Measurements from ENCODE around the gene FDXR.
"Not testable (repeated sequence)": the region's sequence is repeated elsewhere in the genome, so short reads cannot be mapped to it uniquely, and the experiment has no call there.

FDXR gene, protein sequence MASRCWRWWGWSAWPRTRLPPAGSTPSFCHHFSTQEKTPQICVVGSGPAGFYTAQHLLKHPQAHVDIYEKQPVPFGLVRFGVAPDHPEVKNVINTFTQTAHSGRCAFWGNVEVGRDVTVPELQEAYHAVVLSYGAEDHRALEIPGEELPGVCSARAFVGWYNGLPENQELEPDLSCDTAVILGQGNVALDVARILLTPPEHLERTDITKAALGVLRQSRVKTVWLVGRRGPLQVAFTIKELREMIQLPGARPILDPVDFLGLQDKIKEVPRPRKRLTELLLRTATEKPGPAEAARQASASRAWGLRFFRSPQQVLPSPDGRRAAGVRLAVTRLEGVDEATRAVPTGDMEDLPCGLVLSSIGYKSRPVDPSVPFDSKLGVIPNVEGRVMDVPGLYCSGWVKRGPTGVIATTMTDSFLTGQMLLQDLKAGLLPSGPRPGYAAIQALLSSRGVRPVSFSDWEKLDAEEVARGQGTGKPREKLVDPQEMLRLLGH

DNA sequence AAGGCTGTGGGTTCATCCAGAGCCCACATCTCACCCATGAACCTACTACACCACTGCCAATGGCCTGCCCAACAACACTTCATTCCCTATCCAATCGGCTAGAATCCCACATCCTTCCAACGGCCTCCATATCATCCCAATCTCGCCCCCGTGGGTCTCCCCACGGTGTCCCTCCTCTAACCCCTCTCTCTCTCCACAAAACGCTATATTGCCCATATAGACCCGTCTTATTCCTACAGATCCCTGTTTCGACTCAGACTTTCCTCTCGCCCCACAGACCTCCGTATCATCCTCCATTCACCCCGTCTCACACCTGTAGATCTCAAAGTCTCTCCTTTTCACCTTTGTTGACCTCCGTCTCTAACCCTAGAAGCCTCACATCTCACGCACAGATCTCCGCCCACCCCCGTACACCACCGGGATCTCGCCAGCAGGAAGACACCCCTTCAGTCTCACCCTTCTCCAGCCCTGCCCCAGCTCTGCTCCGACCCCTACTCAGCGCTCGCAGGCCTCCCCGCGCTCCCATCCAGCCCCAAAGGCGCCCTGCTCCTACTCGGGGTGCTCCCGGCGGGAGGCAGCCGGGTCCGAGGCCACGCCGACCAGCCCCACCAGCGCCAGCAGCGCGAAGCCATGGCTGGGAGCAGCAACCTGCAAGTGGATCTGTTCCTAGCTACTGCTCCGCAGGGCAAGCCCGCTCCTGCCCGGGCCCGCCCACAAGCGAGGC lies at the start of gene FDXR:
Gene FDXR (minus strand): TSS at position 682 of the 724 bp plus-strand sequence. CDS start 50 bp downstream, at position 632.
- H3K9me3 Mint-ChIP-seq: no peaks in the 10 kb centered on the region
- H3K27me3 Mint-ChIP-seq: no peaks in the 10 kb centered on the region
- peak within 1 kb of the TSS; percentile 81 for H3K4me3 Mint-ChIP-seq
- no peak for DNase-seq
- H3K4me1 Mint-ChIP-seq (ENCODE audit: low read depth): peaks cover 30% of the 10 kb centered on the region
- H3K36me3 Mint-ChIP-seq (ENCODE audit: low read depth): peaks cover 7% of the 10 kb centered on the region
- H3K27ac Mint-ChIP-seq: peak within 1 kb of the TSS; percentile 96

DNA sequence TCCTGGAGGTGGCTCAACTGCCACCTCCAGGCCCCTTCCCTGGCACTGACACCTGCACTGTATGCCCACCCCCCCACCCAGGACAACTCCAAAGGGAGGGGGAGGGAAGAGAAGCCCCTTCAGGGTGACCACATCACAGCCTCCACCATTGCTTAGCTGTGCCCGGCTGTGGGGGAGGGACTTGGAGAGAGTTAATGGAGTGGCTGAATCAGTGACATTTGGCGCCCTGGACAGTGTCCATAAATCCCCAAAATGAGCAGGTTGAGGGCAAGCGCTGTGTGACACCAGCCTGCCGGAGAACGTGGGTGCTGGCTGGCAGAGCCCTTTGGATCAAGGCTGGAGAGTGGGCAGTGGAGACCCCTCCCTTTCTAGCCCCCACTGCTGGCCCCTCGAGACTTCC lies 49.4 kb upstream of the FDXR start:
- Mint-ChIP-seq H3K4me3 (no peak overlapping the region), H3K27me3 (peaks cover 76% of the 10 kb centered on the region), H3K4me1 (ENCODE audit: low read depth) (peaks cover 18% of the 10 kb centered on the region)

DNA sequence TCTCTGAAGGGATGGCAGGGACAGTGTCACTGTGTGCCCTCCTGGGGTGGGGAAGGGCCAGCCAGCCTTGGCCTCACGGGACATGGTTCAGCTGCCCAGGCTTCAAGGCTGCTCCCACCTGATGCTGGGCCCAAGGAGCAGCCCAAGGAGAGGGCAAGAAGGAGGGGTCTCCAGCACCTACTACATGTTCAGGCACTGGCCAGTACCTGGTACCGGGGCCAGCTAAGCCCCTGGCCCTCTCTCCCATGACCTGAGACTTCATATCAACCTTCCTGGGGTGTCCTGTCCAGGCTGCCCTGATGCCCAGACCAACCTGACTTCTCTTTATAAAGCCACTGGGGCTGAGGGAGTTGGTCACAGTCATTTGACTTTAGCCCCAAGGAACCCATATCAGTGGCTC lies 49.0 kb upstream of the FDXR start:
- no peak for DNase-seq
- Mint-ChIP-seq H3K27ac (no peak overlapping the region), H3K36me3 (ENCODE audit: low read depth) (no peaks in the 10 kb centered on the region), H3K4me1 (ENCODE audit: low read depth) (peaks cover 18% of the 10 kb centered on the region), H3K9me3 (no peaks in the 10 kb centered on the region), H3K27me3 (peaks cover 79% of the 10 kb centered on the region), H3K4me3 (no peak overlapping the region)

More for the DNA sequence above, 49.4 kb upstream of the FDXR start:
- no peak for DNase-seq
- Mint-ChIP-seq H3K9me3 (no peaks in the 10 kb centered on the region), H3K36me3 (ENCODE audit: low read depth) (no peaks in the 10 kb centered on the region), H3K27ac (no peak overlapping the region)

DNA sequence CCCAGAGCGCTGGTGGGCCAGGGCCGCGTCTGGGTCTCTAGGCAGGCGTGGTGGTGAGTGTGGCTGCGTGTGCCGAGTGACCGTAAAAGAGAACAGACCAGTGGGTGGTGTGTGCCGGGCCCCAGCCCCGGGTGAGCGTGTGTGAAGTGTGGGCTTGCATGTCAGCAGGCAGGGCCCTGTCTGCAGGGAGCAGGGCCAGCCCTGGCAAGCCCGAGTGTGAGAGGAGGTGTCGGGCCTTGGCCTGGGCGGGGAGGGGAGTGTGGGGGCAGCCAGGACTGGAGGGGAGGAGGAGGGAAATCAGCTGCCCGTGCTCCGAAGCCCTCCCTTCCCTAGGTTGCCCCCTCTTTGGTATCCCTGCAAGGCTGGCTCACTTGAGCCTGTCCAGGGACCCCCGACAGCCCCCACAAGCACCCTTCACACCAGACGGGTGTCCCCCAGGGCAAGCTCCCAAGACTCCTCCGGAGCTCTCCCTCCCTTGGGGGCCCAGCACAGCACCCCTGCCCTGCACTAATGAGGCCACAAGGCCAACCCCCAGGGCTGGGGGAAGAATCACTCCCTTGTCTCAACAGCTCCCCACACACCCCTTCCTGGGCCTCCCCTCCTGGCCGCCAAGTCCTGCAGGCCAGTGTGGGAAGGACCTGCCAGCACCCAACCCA lies 48.4 kb upstream of the FDXR start:
- H3K27me3 Mint-ChIP-seq: peaks cover 77% of the 10 kb centered on the region
- no peaks in the 10 kb centered on the region for H3K9me3 Mint-ChIP-seq

DNA sequence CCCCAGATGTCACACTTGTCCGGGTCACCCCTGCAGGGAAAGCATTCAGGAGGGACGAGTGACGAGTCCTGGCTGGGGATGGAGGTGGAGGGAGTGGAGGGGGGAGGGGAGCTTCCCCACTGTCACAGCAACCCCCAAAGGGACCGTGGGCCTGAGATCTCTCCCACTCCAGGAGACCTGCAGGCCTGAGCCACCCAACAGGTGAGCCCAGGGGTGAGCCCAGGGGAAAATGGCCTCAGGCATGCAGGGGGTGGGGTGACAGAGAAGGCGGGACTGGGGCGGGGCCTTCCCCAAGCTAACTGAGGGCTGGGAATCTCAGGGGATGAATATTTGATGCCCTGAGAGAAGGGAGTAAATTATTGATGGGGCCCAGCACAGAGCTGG lies 47.8 kb upstream of the FDXR start:
- peaks cover 74% of the 10 kb centered on the region for H3K27me3 Mint-ChIP-seq
- H3K4me3 Mint-ChIP-seq: no peak overlapping the region

More for the DNA sequence above, 48.4 kb upstream of the FDXR start:
- Mint-ChIP-seq H3K4me1 (ENCODE audit: low read depth) (peaks cover 18% of the 10 kb centered on the region), H3K36me3 (ENCODE audit: low read depth) (no peaks in the 10 kb centered on the region), H3K27ac (no peak overlapping the region), H3K4me3 (no peak overlapping the region)
- DNase-seq: no peak

DNA sequence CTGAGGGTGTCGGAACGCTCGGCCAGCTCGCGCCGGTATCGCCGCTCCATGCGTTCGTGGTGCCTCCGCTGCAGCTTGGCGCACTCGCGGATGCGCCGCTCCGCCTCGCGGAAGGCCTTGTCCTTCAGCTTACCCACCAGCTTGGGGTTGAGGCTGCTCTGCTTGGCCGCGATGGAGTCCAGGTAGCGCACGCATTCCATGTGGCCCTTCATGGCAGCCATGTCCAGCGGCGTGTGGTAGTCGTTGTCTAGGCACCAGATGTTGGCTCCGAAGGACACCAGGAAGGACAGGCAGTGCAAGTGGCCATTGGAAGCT lies 47.5 kb upstream of the FDXR start:
- peaks cover 70% of the 10 kb centered on the region for H3K27me3 Mint-ChIP-seq
- no peak overlapping the region for H3K27ac Mint-ChIP-seq
- no peaks in the 10 kb centered on the region for H3K36me3 Mint-ChIP-seq (ENCODE audit: low read depth)
- peaks cover 18% of the 10 kb centered on the region for H3K4me1 Mint-ChIP-seq (ENCODE audit: low read depth)
- DNase-seq: no peak
- no peaks in the 10 kb centered on the region for H3K9me3 Mint-ChIP-seq
- H3K4me3 Mint-ChIP-seq: no peak overlapping the region

More for the DNA sequence above, 47.8 kb upstream of the FDXR start:
- Mint-ChIP-seq H3K27ac (no peak overlapping the region), H3K36me3 (ENCODE audit: low read depth) (no peaks in the 10 kb centered on the region), H3K9me3 (no peaks in the 10 kb centered on the region), H3K4me1 (ENCODE audit: low read depth) (peaks cover 18% of the 10 kb centered on the region)
- DNase-seq: no peak

DNA sequence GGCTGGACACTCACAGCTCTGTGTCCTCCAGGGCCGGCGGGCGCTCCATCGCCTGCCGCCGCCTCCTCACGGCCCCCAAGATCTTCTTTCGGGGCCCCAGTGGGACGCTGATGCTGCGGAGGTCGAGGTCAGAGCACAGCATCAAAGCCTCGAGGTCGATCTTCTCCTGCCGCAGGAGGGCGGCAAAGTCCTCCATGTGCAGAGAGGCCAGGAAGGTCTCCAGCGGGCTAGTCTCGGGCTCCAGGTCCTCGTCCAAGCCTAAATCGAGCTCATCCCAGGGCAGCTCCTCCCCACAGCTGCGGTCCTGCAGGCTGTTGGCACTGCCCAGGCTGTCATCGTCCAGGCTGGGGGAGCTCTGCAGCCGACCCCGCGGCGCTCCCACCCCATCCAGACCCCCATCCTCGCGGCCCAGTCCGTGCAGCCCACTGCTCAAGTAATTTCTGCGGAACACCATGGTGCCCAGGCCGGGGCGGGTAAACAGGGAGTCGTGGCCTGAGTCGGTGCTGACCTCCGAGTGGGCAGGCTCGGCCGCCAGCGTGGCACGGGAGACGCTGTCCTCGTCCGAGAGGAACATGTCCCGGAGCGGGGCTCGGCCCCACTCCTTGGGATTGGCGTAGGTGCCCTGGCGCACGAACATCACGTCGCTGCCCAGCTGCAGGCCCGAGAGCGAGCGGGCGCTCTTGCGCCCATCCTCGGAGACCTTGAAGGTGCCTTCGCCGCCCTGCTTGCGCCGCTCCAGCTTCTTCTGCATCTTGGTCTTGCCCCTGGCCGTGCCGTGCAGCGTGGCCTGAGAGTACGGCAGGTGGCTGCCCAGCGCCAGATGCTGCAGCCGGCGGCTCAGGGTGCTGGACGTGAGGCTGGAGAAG lies 46.9 kb upstream of the FDXR start:
- H3K27me3 Mint-ChIP-seq: peaks cover 64% of the 10 kb centered on the region
- H3K9me3 Mint-ChIP-seq: no peaks in the 10 kb centered on the region
- peaks cover 17% of the 10 kb centered on the region for H3K4me1 Mint-ChIP-seq (ENCODE audit: low read depth)
- no peak overlapping the region for H3K27ac Mint-ChIP-seq
- no peak for DNase-seq
- no peaks in the 10 kb centered on the region for H3K36me3 Mint-ChIP-seq (ENCODE audit: low read depth)
- H3K4me3 Mint-ChIP-seq: no peak overlapping the region

DNA sequence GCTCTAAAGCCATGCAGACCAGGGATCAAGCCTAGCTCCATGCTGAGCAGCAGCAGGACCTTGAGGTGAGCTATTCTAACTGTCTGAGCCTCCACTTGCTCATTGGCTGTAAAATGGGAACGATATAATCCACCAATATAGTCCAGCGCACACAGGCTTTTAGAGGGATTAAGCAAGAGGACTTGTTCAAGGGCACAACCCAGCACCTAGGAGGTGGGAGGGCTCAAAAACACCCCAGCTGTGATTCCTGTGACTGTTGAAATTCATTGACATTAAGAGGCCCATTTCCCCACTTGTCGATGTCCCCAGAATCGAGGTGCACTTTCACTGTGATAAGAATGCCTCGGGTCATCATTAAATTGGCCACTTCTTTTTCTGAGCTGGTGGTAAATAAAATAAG lies 46.1 kb upstream of the FDXR start:
- no peak overlapping the region for H3K27ac Mint-ChIP-seq
- peaks cover 11% of the 10 kb centered on the region for H3K4me1 Mint-ChIP-seq (ENCODE audit: low read depth)
- no peak for DNase-seq
- H3K36me3 Mint-ChIP-seq (ENCODE audit: low read depth): no peaks in the 10 kb centered on the region
- H3K4me3 Mint-ChIP-seq: no peak overlapping the region
- H3K27me3 Mint-ChIP-seq: peaks cover 58% of the 10 kb centered on the region
- no peaks in the 10 kb centered on the region for H3K9me3 Mint-ChIP-seq

DNA sequence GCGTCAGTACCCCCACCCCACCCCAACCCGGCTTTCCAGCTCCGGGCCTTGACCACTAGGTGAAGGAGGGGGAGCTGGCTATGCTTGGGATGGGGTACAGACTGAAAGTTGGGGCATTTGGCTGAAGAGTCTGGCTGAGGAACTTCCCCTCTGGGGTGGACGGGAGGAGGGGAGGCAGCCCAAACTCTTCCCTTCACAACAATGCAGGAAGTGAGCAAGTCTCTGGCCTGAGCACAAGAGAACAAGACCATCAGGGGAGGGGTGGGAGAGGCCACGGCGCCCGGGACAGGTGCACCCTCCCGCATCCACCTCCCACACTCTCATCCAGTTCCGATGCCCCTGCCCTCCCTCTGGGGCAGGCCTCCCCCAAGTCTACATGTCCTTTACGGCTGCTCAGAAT lies 44.6 kb upstream of the FDXR start:
- H3K27ac Mint-ChIP-seq: no peak overlapping the region
- peaks cover 48% of the 10 kb centered on the region for H3K27me3 Mint-ChIP-seq
- H3K9me3 Mint-ChIP-seq: no peaks in the 10 kb centered on the region
- no peak overlapping the region for H3K4me3 Mint-ChIP-seq
- H3K4me1 Mint-ChIP-seq (ENCODE audit: low read depth): peaks cover under 1% of the 10 kb centered on the region
- no peaks in the 10 kb centered on the region for H3K36me3 Mint-ChIP-seq (ENCODE audit: low read depth)
- DNase-seq: no peak

DNA sequence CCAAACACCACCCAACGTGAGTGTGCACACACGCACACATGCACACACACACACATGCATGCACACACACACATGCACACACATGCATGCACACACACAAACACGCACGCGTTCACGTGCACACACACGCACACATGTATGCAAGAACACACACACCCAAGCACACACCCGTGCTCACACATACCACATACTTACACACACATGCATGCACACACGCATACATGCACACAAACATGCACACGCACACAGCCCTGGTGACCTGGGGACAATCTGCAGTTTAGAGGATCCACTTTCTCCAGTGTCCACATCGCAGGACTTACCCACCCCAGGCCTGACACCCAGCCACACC lies 44.0 kb upstream of the FDXR start:
- no peaks in the 10 kb centered on the region for H3K4me1 Mint-ChIP-seq (ENCODE audit: low read depth)
- peaks cover 43% of the 10 kb centered on the region for H3K27me3 Mint-ChIP-seq
- no peak for DNase-seq
- H3K27ac Mint-ChIP-seq: no peak overlapping the region
- H3K4me3 Mint-ChIP-seq: no peak overlapping the region
- no peaks in the 10 kb centered on the region for H3K9me3 Mint-ChIP-seq
- H3K36me3 Mint-ChIP-seq (ENCODE audit: low read depth): no peaks in the 10 kb centered on the region

DNA sequence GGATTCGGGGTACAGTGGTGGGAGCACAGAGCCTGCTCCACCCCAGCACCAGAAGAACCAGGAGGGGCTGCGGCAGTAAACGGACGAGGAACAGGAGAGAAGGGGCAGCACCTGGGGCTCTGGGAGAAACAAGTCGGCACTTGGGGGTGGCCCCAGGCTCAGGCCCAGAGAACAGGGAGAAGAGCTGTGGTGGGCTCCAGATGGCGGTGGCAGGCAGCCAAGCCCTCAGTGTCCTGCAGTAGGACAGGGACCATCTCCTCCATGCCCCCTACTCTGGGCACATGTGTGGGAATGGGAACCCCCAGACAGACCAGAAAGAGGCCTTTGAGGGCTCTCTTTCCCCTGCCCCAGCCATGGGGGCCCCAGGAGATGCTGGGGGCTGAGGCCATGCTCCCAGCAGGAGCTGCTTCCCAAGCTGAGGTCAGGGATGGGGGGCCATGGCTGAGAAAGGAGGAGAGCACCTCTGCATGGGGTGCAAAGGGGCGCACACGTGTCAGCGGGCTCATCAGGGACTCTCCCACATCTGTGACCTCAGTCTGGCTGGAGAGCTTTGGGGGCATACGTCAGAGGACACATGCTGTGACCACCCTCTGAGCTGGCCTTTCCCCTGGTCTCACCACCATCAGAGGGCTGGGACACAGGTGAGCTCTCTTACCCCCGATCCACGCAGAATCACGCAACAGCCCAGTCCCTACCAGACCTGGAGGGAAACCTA lies 43.5 kb upstream of the FDXR start:
- Mint-ChIP-seq H3K36me3 (ENCODE audit: low read depth) (no peaks in the 10 kb centered on the region), H3K27me3 (peaks cover 38% of the 10 kb centered on the region), H3K9me3 (no peaks in the 10 kb centered on the region), H3K4me1 (ENCODE audit: low read depth) (no peaks in the 10 kb centered on the region), H3K27ac (no peak overlapping the region), H3K4me3 (no peak overlapping the region)
- no peak for DNase-seq

DNA sequence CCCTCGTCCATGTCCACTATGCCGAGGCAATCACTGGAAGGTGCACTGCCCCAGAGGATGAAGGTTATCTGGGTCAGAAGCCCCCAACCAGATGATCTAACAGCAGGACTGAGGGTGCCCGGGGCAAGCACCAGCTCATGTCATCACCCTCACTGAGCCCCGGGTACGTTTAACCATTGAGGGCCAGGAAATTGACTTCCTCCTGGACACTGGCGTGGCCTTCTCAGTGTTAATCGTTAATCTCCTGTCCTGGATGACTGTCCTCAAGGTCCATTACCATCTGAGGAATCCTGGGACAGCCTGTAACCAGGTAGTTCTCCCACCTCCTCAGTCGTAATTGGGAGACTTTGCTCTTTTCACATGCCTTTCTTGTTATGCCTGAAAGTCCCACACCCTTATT lies 38.6 kb upstream of the FDXR start:
- not testable (repeated sequence) for H3K4me3 Mint-ChIP-seq; DNase-seq; H3K4me1 Mint-ChIP-seq (ENCODE audit: low read depth); H3K36me3 Mint-ChIP-seq (ENCODE audit: low read depth); H3K27ac Mint-ChIP-seq; H3K27me3 Mint-ChIP-seq; H3K9me3 Mint-ChIP-seq

DNA sequence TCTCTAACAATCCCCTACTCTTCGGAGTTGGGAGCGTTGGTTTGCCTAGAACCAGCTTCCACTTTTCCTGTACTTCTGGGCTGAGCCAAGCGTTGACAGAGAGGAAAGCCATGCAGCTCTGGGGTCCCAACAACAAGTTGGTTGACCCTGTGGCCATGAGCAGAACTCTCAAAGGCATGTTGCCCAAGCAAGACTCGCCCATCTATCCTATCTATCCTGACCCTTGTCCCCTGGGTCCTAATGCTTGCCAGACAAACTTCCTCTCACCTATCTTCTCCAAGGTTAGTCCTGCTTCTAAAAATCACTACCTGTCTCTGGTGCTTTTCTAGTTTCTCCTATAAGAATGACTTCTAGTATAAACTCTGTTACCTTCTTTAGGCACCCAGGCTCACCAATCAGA lies 36.3 kb upstream of the FDXR start:
- DNase-seq; H3K4me3 Mint-ChIP-seq; H3K9me3 Mint-ChIP-seq; H3K27me3 Mint-ChIP-seq; H3K4me1 Mint-ChIP-seq (ENCODE audit: low read depth); H3K36me3 Mint-ChIP-seq (ENCODE audit: low read depth); H3K27ac Mint-ChIP-seq: not testable (repeated sequence)

DNA sequence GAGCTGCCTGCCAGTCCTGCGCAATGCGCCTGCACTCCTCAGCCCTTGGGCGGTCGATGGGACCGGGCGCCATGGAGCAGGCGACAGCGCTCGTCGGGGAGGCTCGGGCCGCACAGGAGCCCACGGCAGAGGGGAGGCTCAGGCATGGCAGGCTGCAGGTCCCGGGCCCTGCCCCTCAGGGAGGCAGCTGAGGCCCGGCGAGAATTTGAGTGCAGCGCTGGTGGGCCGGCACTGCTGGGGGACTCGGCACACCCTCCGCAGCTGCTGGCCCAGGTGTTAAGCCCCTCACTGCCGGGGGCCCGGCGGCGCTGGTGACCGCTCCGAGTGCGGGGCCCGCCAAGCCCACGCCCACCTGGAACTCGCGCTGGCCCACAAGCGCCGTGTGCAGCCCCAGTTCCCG lies 34.2 kb upstream of the FDXR start:
- Mint-ChIP-seq H3K4me3 (no peak overlapping the region), H3K27me3 (peaks cover 20% of the 10 kb centered on the region), H3K27ac (no peak overlapping the region), H3K4me1 (ENCODE audit: low read depth) (peaks cover 5% of the 10 kb centered on the region), H3K9me3 (no peaks in the 10 kb centered on the region), H3K36me3 (ENCODE audit: low read depth) (no peaks in the 10 kb centered on the region)
- no peak for DNase-seq
